AG09319 (cell line): ENCODE measurements around the gene FZD10.

Experiments
- DNase-seq: peaks from one replicate; pipeline ENCODE4 v3.0.0-alpha.2; 2010; ENCODE audit warnings: low read depth; ENCODE audit errors: extremely low read depth
- CTCF ChIP-seq: IDR thresholded peaks from 2 replicates; pipeline ENCODE4 v1.5.1; 2011; ENCODE audit warnings: low read depth, mild to moderate bottlenecking, inconsistent platforms, low read length, moderate library complexity

The FZD10 gene

DNA sequence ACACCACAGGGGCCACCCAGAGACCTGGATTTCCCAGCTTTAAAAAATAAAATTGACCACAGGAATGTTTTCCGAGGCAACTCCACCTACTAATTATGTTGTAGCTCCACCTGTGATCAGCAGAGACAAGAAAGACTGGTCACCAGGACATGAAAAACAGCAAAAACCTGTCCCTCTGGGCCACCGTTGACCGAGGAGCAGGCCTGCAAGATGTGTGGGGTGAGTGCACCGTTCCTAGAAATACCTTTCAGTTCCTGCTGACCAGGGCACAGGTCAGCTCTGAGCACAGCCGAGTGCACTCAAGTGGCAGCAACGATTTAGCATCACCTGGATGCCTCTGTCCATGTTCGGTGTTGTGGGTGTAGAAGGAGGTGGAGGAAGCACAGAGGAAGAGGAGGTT, 16.9 kb downstream of the FZD10 start:
- TF ChIP-seq CTCF = no peak
- DNase-seq = no peak

DNA sequence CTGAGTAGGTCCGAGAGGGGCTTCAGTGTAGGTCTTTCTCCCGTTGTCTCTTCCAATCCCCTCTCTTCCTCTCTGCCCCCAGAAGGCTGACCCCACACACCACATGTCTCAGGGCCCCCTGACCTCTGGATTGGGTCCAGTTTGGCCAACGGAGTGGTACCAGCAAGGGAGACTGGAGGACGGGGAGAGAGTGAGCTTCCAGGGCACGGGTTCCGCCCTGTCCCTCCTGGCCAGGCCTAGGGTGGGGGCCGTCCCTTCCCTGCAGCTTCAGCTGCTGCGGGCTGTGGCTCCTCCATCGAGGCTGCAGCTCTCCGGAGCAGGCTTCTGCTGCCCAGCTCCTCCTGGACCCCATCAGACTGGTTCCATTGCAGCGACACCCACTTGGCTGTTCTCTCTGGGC, 17.4 kb downstream of the FZD10 start:
- no peak for TF ChIP-seq CTCF
- no peak for DNase-seq

DNA sequence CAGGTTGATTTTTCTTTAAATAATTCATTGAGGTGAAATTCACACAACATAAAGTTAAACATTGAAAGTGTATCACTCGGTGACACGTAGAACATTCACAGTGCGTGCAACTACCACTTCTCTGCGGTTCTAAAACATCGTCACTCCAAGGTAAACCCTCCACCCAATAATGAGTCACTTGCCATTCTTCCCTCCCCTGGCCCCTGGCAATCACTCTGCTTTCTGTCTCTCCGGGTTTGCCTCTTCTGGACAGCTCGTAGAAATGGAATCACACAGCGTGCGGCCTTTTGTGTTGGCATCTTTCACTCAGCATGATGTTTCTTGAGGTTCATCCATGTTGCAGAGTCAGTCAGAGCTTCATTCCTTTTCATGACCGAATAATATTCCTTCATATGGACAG, 18.9 kb downstream of the FZD10 start:
- DNase-seq = no peak
- no peak for TF ChIP-seq CTCF

GRCh38 chr12:130183585-130184370, 21.5 kb downstream of the FZD10 start:
- TF ChIP-seq CTCF = no peak
- no peak for DNase-seq

GRCh38 chr12:130184404-130185090, 22.3 kb downstream of the FZD10 start:
- no peak for TF ChIP-seq CTCF
- DNase-seq = no peak

DNA sequence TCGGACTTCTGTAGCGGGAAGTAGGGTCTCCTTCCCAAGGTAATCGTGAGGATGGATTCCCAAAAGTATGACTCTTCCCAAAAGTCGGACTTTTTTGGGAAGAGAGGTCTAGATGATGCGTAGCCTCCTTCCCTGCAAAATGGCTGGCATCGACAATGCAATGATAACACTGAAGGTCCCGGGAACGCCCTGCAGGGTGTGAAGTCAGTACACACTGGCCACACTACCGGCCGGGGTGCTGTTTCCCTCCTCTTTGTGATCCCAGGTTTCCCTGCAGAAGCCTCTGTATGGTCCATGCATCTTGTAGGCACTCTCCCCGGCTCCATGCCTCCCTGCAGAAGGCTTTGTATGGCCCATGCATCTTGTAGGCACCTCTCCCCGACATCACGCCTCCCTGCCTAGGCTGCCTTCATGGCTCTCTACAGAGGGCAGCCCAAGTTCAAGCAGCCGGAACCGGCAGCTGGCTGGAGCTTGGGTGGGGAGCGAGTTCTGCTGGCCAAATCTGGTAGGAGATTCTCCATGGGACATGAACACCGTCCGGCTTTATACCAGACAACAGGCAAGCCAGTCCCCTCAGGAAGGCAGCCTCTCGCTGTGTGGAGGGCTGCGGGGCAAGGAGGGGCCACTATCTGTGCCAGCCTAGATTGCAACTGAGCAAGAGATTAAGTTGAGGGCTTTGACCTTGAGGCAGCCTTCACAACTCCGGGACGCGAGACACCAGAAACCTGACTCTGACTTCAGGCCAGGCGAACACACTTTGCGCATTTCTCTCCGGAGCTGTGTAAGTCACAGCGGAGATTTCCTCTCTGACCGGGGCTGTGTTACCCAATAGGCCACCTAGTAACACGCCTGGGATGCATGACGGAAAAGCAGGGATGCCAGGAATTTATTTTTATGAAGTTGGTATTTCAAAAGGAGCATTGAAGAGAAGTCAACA, 23.5 kb downstream of the FZD10 start:
- TF ChIP-seq CTCF = no peak
- DNase-seq = no peak
